ENCODE results near the gene LRRC31.

LRRC31 gene

DNA sequence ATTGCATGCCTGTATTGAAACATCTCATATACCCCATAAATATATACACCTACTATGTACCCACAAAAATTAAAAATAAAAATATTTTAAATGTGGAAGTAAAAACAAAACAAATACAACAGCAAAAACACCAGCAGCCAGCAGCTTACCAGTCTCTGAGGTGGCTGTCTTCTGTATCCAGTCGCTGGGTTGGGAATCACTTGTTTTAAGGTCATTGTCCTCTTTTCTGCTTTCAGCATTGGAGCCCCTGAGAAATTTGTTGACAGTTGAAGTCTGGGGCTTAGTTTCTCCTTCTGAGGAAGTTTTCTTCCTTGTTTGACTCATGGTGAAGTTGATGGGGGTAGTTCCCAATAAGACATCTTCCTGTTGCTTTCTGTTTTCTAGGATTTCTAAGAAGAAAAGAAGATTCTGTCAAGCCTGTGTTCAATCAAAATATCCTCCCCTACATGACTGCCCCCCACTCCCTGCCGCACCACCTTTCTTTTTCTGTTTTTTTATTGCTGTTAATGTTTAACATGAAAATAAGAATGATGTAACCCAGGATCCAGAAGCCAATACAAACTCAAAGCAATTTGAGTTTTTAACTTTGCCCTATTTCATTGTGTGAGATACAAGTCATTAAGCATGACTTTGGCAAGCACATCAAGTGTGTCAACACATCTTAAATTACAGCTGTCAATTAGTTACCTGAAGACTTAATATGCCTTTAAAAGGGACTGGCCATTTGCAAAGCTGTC lies at the start of gene LRRC31:
Gene LRRC31 (minus strand): TSS at position 452 of the 737 bp plus-strand sequence. CDS start 128 bp downstream, at position 324.
- no peak for FAIRE-seq
- DNase-seq (ENCODE audit: extremely low spot score, insufficient read length, low read depth), result no peak

DNA sequence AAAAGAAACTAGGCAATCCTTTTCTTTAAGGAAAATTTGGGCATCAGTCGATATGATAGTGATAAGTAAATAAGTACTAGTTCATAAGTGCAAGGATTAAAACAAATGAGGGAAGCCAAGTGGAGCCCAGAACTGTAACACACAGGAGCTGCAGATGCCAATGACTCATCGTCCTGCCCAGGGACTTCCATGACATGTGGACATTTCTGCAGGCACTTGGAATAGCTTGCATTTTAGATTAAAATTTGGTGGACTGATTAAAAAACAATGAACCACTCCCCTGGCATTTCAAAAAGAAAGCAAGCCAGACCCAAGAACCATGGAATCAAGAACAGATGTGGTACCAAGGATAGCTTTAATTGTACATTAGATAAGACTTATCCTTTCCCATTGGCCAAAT lies 44.6 kb upstream of the LRRC31 start:
- DNase-seq (ENCODE audit: extremely low spot score, insufficient read length, low read depth) (no peak), FAIRE-seq (no peak)

DNA sequence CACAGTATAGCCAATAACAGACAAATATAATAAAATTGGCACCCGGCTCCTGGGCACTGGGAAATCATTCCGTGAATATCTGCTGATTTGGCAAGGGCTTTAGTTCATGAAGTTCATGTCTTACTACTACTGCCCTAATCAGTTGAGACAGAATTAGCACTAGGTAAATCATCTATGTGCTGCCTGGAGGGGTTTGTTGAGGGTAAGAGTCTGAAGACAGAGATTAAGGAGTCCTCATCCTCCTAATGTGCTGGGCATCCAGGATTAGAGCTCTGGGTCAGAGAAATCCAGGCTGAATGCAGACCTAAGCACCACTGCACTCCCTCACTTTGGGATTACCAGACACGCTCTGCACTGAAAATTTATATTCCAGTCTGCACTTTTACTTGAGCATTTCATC lies 43.6 kb upstream of the LRRC31 start:
- no peak for FAIRE-seq
- DNase-seq (ENCODE audit: extremely low spot score, insufficient read length, low read depth), result no peak

DNA sequence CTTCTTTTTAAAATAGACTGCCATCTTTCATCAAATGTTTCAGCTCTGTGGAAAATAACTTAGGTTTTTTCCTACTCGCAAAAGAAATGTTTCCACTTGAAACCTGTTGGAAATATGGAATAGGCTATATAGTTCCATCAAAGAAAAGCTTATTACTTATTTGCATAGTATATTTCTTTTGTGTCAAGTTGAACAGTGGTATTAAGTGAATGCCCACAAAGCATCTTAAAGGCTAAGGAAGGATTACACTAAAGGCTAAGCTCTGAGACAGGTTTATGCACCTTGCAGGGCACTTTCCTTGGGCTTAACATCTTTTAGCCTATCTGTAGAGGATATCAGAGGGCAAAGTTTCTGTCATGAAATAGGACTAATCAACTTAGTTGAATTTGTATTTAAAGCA lies 41.5 kb upstream of the LRRC31 start, which contains the start of gene SAMD7:
Gene SAMD7 (plus strand): TSS at position 301 of the 400 bp plus-strand sequence. CDS start 7,927 bp downstream, outside the sequence.
- FAIRE-seq (no peak), DNase-seq (ENCODE audit: extremely low spot score, insufficient read length, low read depth) (no peak)

DNA sequence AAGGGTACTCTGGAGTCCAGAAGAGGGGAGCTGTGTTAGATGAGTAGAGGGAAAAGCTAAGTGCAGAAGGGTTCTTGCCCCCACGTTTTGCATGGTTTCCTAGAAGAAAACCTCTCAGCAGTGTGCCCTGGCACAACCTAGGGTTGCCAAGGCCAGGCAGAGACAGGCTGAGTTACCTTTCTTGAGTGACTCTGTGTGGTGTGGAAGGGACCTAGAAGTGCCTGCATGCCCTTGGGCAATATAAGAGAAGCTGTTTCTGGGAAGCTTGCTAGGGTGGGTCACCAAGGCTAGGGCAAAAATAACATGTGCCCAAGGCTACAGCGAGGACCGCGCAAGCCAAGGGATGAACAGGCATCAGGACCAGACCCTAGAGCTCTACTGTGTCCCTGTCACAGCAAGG lies 38.2 kb upstream of the LRRC31 start:
- no peak for DNase-seq (ENCODE audit: extremely low spot score, insufficient read length, low read depth)
- no peak for FAIRE-seq

DNA sequence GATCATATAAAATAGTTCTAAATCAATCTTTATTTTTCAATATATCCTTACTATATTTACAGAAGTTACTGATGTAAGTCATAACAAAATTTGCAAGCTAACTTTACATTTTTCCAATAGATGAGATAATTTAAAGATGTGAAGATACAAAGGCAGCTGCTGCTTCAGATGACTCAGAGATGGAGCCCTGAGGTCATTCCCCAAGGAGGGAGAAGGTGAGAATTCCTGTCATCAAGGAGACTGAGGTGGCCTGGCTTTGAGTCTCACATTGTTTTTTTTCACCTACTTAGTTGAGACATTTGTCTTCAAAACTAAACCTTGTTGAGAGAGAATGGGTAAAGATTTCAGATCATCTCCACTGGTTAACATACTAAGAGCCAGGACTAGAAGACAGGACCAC lies 37.7 kb upstream of the LRRC31 start:
- no peak for DNase-seq (ENCODE audit: extremely low spot score, insufficient read length, low read depth)

DNA sequence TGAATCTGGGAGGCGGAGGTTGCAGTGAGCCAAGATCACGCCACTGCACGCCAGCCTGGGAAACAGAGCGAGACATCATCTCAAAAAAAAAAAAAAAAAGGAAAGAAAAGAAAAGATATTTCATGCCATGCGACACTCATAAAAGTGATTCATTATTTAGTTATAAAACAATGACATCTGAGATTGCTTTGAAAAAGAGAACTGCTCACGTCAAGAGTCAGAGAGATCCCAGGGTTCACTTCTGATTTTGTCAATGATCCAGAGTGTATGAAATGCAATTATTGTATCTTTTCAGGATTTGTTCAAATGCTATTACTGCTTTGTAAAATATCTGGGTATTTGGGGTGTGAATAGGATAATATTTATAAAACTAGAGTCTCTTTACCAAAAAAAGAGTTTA lies 35.7 kb upstream of the LRRC31 start:
- FAIRE-seq, result no peak

More for the DNA sequence above, 37.7 kb upstream of the LRRC31 start:
- FAIRE-seq, result no peak

DNA sequence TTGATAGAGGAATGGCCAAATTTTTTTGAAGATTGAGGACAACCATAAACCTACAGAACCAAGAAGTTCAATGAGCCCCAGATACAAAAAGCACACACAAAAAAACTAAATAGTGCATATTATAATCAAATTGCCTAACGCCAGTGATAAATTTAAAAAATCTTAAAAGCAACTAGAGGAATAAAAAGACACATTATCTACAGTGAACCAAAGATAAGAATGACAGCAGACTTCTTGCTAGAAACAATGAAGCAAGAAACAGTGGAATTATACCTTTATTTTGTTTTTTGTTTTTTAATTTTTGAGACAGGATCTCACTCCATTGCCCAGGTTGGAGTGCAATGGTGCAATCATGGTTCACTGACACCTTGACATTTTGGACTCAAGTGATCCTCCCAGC lies 31.7 kb upstream of the LRRC31 start:
- no peak for DNase-seq (ENCODE audit: extremely low spot score, insufficient read length, low read depth)

More for the DNA sequence above, 35.7 kb upstream of the LRRC31 start:
- DNase-seq (ENCODE audit: extremely low spot score, insufficient read length, low read depth), result no peak

DNA sequence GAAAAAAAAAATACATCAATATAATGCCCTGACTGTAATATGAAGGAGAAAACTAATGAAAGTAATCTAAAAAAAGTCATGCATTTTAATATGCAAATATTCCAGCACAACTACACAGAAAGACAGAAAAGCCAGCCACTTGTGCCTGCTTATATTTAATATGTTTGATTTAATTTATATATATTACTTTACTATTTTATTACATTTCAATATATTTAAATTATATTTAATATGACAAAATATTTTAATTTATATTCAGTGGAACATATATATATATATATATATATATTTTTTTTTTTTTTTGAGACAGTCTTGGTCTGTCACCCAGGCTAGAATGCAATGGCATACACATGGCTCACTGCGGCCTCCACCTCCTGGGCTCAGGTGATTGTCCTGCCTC lies 27.5 kb upstream of the LRRC31 start:
- no peak for DNase-seq (ENCODE audit: extremely low spot score, insufficient read length, low read depth)
- FAIRE-seq, result no peak

More for the DNA sequence above, 31.7 kb upstream of the LRRC31 start:
- no peak for FAIRE-seq

DNA sequence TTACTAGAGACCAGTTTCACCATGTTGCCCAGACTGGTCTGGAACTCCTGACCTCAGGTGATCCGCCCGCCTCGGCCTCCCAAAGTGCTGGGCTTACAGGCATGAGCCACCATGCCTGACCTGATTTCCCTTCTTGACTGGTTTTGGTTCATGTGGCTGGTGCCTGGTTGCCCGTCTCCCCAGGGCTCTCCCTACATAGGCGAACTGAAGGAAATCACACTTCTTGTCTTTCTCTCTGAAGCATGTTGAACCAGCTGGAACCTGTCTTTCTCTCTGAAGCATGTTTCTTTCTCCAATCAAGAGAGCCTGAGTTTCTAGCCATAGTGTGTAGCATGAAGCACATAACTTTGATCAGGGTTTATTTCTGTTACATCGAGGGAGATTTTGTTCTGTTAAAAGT lies 25.3 kb upstream of the LRRC31 start:
- FAIRE-seq, result no peak
- no peak for DNase-seq (ENCODE audit: extremely low spot score, insufficient read length, low read depth)

DNA sequence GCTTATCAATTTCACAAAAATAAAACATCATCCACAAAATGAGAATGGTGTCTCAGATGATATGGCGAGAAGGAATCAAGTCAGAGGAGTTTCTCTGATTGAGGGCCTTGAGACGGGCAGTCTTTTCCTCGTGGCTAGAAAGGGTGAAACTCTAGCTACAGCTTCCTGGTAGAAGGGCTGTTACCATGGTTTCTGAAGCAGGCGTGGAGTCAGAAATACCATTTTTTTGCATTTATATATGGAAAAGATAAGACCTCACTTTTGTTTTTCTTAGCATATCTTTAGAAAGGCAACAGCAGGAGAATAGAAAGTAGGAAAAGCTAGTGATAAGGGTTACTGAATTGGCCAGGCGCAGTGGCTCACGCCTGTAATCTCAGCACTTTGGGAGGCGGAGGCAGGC lies 24.4 kb upstream of the LRRC31 start:
- no peak for DNase-seq (ENCODE audit: extremely low spot score, insufficient read length, low read depth)
- FAIRE-seq, result no peak

DNA sequence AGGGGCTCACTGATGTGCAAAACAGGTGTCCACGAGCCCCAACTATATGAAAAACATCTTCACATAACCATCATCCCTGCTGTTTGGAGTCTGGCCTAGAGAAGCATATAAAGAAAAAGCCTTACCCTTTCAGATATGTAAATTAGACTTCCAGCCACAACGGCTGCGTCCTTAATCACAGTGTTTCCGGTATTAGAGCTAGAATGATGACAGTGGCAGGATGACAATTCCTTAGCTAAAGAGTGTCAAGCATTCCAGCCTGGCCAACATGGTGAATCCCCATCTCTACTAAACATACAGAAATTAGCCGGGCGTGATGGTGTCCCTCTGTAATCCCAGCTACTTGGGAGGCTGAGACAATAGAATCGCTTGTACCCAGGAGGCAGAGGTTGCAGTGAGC lies 22.2 kb upstream of the LRRC31 start:
- no peak for FAIRE-seq
- no peak for DNase-seq (ENCODE audit: extremely low spot score, insufficient read length, low read depth)

DNA sequence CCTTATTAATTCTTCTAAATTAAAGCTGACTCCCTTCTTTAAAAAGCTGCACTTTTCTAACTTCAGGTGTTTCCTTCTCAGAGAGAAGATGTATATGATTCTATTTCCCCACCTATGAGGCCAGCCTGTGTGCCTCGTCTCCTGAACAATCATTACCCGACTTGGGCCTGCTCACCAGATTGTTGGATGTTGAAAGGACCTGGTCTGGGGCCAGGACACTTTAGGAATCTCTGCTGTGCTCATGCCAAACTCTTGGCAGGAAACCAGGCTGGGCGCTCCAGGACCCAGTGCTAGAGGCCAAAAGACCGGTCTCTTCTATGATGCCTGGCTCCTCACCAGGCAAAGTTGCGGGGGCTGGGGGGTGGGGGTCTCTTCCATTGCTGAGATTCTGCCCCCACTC lies 16.9 kb upstream of the LRRC31 start:
- FAIRE-seq (no peak), DNase-seq (ENCODE audit: extremely low spot score, insufficient read length, low read depth) (no peak)

DNA sequence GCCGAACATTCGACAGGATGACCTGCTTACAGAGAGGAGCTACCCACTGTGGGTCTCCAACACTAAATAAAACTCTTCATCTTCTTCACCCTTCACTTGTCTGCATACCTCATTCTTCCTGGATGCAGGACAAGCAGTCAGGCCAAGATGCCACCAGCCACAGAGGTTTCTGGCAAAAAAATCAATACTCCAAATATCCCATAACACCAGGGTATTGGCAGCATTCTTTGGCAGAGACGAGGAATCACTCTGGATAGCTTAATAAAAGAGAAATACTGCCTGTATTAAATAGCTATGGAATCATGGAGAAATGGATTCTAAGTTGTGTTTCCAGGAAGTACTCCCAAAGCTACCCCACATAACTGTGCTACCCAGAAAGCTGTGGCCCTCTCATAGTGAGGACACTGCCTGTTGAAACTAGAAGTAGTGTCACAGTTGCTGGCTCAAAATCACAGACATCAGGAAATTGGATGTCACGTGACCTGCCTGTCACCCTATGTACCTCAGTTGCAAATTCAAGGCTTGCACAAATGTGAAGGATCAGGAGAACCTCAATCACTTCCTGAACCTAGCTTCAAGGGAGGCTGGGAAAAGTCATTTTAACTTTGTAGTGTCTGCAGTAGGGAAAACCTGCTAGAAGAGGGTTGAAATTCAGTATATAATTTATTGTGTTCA lies 11.0 kb upstream of the LRRC31 start:
- FAIRE-seq (no peak), DNase-seq (ENCODE audit: extremely low spot score, insufficient read length, low read depth) (no peak)

DNA sequence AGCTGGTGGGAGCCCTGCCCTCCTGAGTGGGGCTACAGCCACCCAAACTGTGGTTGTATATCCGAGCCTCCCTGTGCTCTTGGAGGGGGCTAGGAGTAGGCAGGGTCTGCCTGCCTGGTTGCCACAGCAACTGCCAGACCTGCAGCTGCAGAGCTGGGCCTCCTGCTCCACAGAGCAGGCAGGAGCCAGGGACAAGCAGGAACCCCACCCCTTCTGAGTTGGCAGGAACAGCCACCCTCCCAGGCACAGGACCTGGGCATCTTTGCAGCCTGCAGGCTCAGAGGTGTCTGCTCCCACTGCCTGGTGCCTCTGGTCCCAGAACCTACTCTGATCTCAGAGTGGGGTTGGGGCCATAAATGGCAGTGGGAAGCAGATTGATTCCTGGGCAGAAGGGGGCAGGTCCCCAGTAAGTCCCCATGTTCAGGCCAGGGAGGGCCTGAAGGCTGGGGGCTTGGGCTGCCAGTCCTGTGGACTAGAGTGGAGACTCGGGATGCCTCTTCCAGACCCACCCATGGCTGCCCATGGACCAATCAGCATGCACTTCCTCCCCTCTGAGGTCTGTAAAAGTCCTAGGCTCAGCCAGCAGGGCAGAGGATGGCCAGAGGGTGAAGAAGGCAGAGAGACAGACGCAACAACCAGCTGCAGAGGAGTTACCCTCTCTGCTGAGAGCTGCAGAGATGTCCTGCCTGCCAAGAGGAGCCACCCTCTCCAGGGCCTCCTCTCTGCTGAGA lies 10.3 kb upstream of the LRRC31 start:
- FAIRE-seq, result no peak

DNA sequence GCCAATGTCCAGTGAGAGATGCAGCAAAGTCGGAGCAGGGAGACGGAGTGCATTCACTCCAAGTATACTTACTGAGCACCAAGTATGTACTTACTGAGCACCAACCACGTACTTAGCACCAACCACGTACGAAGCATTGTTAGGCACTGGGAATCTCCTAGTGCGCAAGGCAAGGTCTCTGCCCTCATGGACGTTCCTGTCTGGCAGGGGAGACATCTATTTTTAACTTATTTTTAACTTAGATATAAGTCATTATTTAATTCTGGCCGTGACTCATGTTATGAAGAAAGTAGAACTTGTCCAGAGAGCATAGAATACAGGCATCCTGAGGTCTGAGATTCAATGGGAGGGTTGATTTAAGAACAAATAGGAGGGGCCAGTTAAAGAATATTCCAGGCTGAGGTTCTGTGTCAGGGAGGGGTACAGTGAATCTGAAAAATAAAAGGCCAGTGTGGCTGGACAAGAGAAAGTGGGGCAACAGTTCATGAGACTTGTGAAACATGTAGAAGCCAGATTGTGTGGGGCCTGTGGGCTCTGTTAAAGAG lies 9.3 kb upstream of the LRRC31 start:
- no peak for FAIRE-seq

More for the DNA sequence above, 10.3 kb upstream of the LRRC31 start:
- no peak for DNase-seq (ENCODE audit: extremely low spot score, insufficient read length, low read depth)

DNA sequence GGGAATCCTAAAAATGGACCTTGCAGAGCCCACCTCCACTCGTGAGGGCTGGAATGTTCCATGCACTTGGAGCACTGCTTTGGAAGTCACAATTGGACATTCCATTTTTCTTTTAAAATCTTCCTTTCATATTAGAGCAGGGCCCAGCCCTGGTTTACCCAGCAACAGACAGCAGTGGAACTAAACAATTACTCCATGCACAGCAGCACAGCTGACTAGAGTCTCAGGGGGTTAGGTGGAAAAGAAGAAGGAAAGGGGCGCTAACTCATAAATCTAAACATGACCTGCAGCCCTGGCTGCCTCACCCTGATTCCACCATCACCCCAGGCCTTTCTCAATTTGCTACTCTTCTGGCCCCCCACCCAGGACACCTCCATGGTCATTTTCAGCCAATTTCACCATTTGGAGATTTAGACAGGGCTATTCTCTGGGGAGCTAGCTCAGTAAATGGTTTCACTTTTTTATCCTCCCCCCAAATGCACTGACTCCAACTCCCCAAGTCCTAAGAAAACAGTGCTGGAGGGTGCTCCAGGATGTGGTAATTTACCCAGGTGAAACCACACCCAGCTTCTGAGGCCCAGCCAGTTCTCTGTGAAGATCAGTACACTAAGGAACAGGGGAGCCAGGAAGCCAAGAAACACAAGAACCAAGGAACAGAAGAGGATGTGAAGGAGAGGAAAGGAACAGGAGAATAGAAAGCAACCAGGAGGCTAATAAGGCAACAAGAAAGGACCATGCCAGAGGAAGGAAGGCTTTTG lies 1.6 kb upstream of the LRRC31 start:
- DNase-seq (ENCODE audit: extremely low spot score, insufficient read length, low read depth) (no peak), FAIRE-seq (no peak)

More for the DNA sequence above, 9.3 kb upstream of the LRRC31 start:
- no peak for DNase-seq (ENCODE audit: extremely low spot score, insufficient read length, low read depth)

DNA sequence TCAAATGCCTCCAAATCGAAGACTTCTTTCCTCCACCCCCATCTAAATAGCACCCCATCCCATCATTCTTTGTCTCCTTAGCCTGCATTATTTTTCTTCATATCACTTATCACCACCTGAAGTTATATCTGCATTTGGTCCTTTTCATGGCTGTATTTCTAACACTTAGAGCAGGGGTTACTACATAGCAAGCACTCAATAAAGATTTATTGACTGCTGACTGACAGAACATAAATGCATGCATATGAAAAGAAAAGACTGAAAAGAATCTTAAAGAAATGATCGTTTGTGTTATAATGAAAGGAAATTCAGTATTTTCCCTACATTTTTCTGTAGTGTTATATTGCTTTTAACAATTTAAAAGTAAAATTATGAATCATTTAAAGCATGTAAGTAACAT lies 1.4 kb downstream of the LRRC31 start:
- FAIRE-seq, result no peak
- no peak for DNase-seq (ENCODE audit: extremely low spot score, insufficient read length, low read depth)

DNA sequence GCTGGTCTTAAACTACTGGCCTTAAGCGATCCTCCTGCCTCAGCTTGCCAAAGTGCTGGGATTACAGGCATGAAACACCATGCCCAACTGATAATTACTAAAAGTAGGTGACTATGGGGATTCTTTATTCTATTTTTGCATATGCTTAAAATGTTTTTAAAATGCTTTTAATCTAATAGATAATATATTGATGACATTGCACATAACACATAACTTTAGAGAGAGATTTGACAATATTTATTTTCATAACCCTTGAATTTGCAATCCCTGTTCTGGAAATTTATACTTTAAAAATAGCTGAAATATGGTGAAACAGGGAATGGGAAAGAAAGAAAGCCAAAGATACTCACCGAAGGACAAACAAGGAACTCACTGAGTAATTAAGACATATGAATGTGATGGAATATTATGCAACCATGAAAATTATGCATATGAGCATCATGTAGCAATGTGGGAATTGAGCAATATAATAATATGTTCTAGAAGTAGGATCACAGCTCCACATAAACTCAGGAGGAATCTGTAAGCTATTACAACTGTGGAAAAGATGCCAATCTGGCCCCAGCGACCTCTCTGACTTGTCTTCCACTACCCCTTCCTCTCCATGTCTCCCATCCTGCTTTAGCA lies 2.0 kb downstream of the LRRC31 start:
- no peak for FAIRE-seq
- no peak for DNase-seq (ENCODE audit: extremely low spot score, insufficient read length, low read depth)

Measured in GM18507 (cell line).